ENCODE data around the gene ISM1. TPM values are rescaled to one million over a fixed set of nuclear protein-coding genes. Genes with fewer than 3 reads are reported as not detected.

The ISM1 gene
- total and polyA plus RNA-seq, 2 donors (not counting 3 experiments of a cell fraction or from before 2014, with no cell fraction given) = not detected

GRCh38 chr20:13274275-13274861 is 53.3 kb downstream of the ISM1 start:
- BruUV-seq (replicated peaks) = no TSS peak
- TF ChIP-seq POLR2A (IDR thresholded peaks at IDR 0.05; ENCODE audit: low read depth, low read length) = no peak
- no peak for TF ChIP-seq MYC (IDR thresholded peaks at IDR 0.05; ENCODE audit: low read depth, low read length)
- no peak for TF ChIP-seq CTCF (IDR thresholded peaks at IDR 0.05; ENCODE audit: extremely low read depth in 1 of 2, insufficient read depth in 1 of 2, low read depth in 1 of 2, low read length in 2 of 2)
- TF ChIP-seq JUN (IDR thresholded peaks at IDR 0.05; ENCODE audit: borderline replicate concordance, insufficient read depth, insufficient read length, low read depth) = no peak
- no peak overlapping the region for H2AFZ ChIP-seq (ENCODE audit: low read depth, low read length)
- dilution Hi-C loops (cut with MboI; ENCODE audit: extremely low pct_ligation_motif_present, low sequenced_read_pairs) = no loop called here
- no peak overlapping the region for H3K27ac ChIP-seq (ENCODE audit: insufficient read depth, low read depth, low read length)
- CTCF ChIA-PET = interaction anchor here (0.6 kb wide), 1 partner anchor 103 kb away, joined by 3 read pairs; no protein-coding TSS in a partner anchor
- H3K9me3 ChIP-seq (replicated peaks; ENCODE audit: control insufficient read depth, insufficient read depth, low read length) = no peaks in the 10 kb centered on the region
- H3K36me3 ChIP-seq (ENCODE audit: control insufficient read depth in 2 of 2, extremely low read depth in 1 of 2, insufficient read depth in 2 of 2, low read length in 2 of 2) = no peaks in the 10 kb centered on the region
- FAIRE-seq (no peak), DNase-seq (ENCODE audit: low read depth, low spot score) (no peak)
- no peaks in the 10 kb centered on the region for H3K79me2 ChIP-seq (ENCODE audit: control insufficient read depth, insufficient read depth, low read length)
- H3K4me1 ChIP-seq (ENCODE audit: control insufficient read depth, extremely low read depth, insufficient read depth, low read length) = peaks cover 18% of the 10 kb centered on the region
- no peak overlapping the region for H3K4me3 ChIP-seq (replicated peaks in 1 of 3; ENCODE audit: insufficient read depth in 1 of 3, low read depth in 1 of 3, low read length in 3 of 3)
- H3K27me3 ChIP-seq (ENCODE audit: control insufficient read depth in 2 of 2, insufficient read depth in 2 of 2, low read length in 2 of 2) = peaks cover 0 to 12% of the 10 kb centered on the region in 2 experiments
- no peaks in the 10 kb centered on the region for H4K20me1 ChIP-seq (replicated peaks; ENCODE audit: control insufficient read depth, extremely low read depth, insufficient read depth, low read length)
- intact Hi-C loops (cut with micrococcal nuclease) = no loop called here
- no peak overlapping the region for H3K4me2 ChIP-seq (ENCODE audit: insufficient read depth, low read length)
- POLR2A ChIA-PET = interaction anchor here (0.7 kb wide), 1 partner anchor 50 kb away, joined by 3 read pairs; no protein-coding TSS in a partner anchor
- H3K9me1 ChIP-seq (replicated peaks; ENCODE audit: control insufficient read depth, extremely low read depth, insufficient read depth, low read length) = no peaks in the 10 kb centered on the region
- H3K9ac ChIP-seq (replicated peaks; ENCODE audit: extremely low read depth, insufficient read depth, low read length) = no peak overlapping the region

- dilution Hi-C loops (cut with MboI; ENCODE audit: extremely low pct_ligation_motif_present, low sequenced_read_pairs) = no loop called here
- intact Hi-C loops (cut with micrococcal nuclease) = no loop called here
- FAIRE-seq (no peak), DNase-seq (ENCODE audit: low read depth, low spot score) (no peak)
- Histone ChIP-seq H3K27me3 (ENCODE audit: control insufficient read depth in 2 of 2, insufficient read depth in 2 of 2, low read length in 2 of 2) (peaks cover 5 to 18% of the 10 kb centered on the region in 2 experiments), H3K4me1 (ENCODE audit: control insufficient read depth, extremely low read depth, insufficient read depth, low read length) (peaks cover under 1% of the 10 kb centered on the region), H3K4me3 (replicated peaks in 1 of 3; ENCODE audit: insufficient read depth in 1 of 3, low read depth in 1 of 3, low read length in 3 of 3) (no peak overlapping the region), H4K20me1 (replicated peaks; ENCODE audit: control insufficient read depth, extremely low read depth, insufficient read depth, low read length) (no peaks in the 10 kb centered on the region), H3K9me3 (replicated peaks; ENCODE audit: control insufficient read depth, insufficient read depth, low read length) (no peaks in the 10 kb centered on the region), H3K27ac (ENCODE audit: insufficient read depth, low read depth, low read length) (no peak overlapping the region), H2AFZ (ENCODE audit: low read depth, low read length) (no peak overlapping the region), H3K36me3 (ENCODE audit: control insufficient read depth in 2 of 2, extremely low read depth in 1 of 2, insufficient read depth in 2 of 2, low read length in 2 of 2) (no peaks in the 10 kb centered on the region), H3K4me2 (ENCODE audit: insufficient read depth, low read length) (no peak overlapping the region), H3K79me2 (ENCODE audit: control insufficient read depth, insufficient read depth, low read length) (no peaks in the 10 kb centered on the region), H3K9ac (replicated peaks; ENCODE audit: extremely low read depth, insufficient read depth, low read length) (no peak overlapping the region), H3K9me1 (replicated peaks; ENCODE audit: control insufficient read depth, extremely low read depth, insufficient read depth, low read length) (no peaks in the 10 kb centered on the region)
- ChIA-PET POLR2A (no interaction called here), CTCF (interaction anchor here (1.0 to 2.0 kb wide), 4 partner anchors 15 to 26 kb away, joined by 3 to 5 read pairs (median 3); no protein-coding TSS in a partner anchor)
- TF ChIP-seq GATA2 (IDR thresholded peaks at IDR 0.05; ENCODE audit: insufficient read depth, insufficient read length, low read depth, low read length) (no peak), POLR2A (IDR thresholded peaks at IDR 0.05; ENCODE audit: low read depth, low read length) (no peak), CTCF (IDR thresholded peaks at IDR 0.05; ENCODE audit: extremely low read depth in 1 of 2, insufficient read depth in 1 of 2, low read depth in 1 of 2, low read length in 2 of 2) (no peak), POLR2AphosphoS5 (IDR thresholded peaks at IDR 0.05; ENCODE audit: insufficient read depth, low read depth, low read length) (no peak), JUN (IDR thresholded peaks at IDR 0.05; ENCODE audit: borderline replicate concordance, insufficient read depth, insufficient read length, low read depth) (no peak), MYC (IDR thresholded peaks at IDR 0.05; ENCODE audit: low read depth, low read length) (no peak), FOS (IDR thresholded peaks at IDR 0.05; ENCODE audit: borderline replicate concordance, insufficient read depth, low read length) (no peak), EZH2 (IDR thresholded peaks at IDR 0.05; ENCODE audit: borderline replicate concordance, low read depth, low read length, severe bottlenecking) (no peak)
- TF ChIP-seq, protein P1, sequence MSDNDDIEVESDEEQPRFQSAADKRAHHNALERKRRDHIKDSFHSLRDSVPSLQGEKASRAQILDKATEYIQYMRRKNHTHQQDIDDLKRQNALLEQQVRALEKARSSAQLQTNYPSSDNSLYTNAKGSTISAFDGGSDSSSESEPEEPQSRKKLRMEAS (IDR thresholded peaks at IDR 0.05; ENCODE audit: insufficient read depth, insufficient read length) = no peak
- no TSS peak for BruUV-seq (replicated peaks)
Measured at GRCh38 chr20:13276945-13277541, 56.0 kb downstream of the ISM1 start.

Measured in endothelial cell of umbilical vein (primary cell).